GM20431 (cell line): Measurements from ENCODE around the gene MGAT3.

Source experiments
- in situ Hi-C: fragments of 300-500 bp; cut with MseI, MboI; formaldehyde crosslinking; loops from one replicate; pipeline ENCODE4 v1.15.0; 2020; ENCODE audit warnings: low sequenced_read_pairs; ENCODE audit not compliant: unreplicated experiment

The MGAT3 gene

GRCh38 chr22:39446239-39446721 is 10.5 kb upstream of the MGAT3 start:
- in situ Hi-C loops, result no loop called here

- in situ Hi-C loops, result no loop called here
These were observed 8.4 kb upstream of the MGAT3 start for GRCh38 chr22:39448205-39449054.

GRCh38 chr22:39449708-39450107 is 7.1 kb upstream of the MGAT3 start:
- in situ Hi-C loops, result no loop called here

GRCh38 chr22:39450258-39450955 is 6.4 kb upstream of the MGAT3 start:
- in situ Hi-C loops, result no loop called here

GRCh38 chr22:39452740-39453040 is 4.1 kb upstream of the MGAT3 start:
- in situ Hi-C loops, result no loop called here

GRCh38 chr22:39453765-39454378 is 2.9 kb upstream of the MGAT3 start:
- in situ Hi-C loops, result no loop called here

- in situ Hi-C loops, result no loop called here
These were observed 2.4 kb upstream of the MGAT3 start for GRCh38 chr22:39454385-39454871.

- in situ Hi-C loops, result no loop called here
These were observed 365 bp downstream of the MGAT3 start for GRCh38 chr22:39457198-39457555.

GRCh38 chr22:39457556-39458443 is 988 bp downstream of the MGAT3 start:
- in situ Hi-C loops, result no loop called here

GRCh38 chr22:39458444-39459083 is 1.8 kb downstream of the MGAT3 start:
- in situ Hi-C loops, result no loop called here

GRCh38 chr22:39459681-39460080 is 2.9 kb downstream of the MGAT3 start:
- in situ Hi-C loops, result no loop called here

- in situ Hi-C loops, result no loop called here
These were observed 5.8 kb downstream of the MGAT3 start for GRCh38 chr22:39462443-39463221.

- in situ Hi-C loops, result no loop called here
These were observed 6.5 kb downstream of the MGAT3 start for GRCh38 chr22:39463277-39463676.

GRCh38 chr22:39463931-39464390 is 7.1 kb downstream of the MGAT3 start:
- in situ Hi-C loops, result no loop called here

- in situ Hi-C loops, result no loop called here
These were observed 9.6 kb downstream of the MGAT3 start for GRCh38 chr22:39466228-39467006.

GRCh38 chr22:39467390-39467895 is 10.6 kb downstream of the MGAT3 start:
- in situ Hi-C loops, result no loop called here

GRCh38 chr22:39468487-39469325 is 11.9 kb downstream of the MGAT3 start:
- in situ Hi-C loops, result no loop called here
